GM18870 (cell line): Measurements from ENCODE around the gene GON7.
"Not testable (repeated sequence)": the region's sequence is repeated elsewhere in the genome, so short reads cannot be mapped to it uniquely, and the experiment has no call there.

Source experiments
- ATAC-seq: cut with Tn5 transposase; IDR thresholded peaks from one replicate; pipeline ENCODE4 v1.9.1; 2021; ENCODE audit warnings: moderate library complexity; ENCODE audit not compliant: unreplicated experiment

The GON7 gene, protein sequence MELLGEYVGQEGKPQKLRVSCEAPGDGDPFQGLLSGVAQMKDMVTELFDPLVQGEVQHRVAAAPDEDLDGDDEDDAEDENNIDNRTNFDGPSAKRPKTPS

DNA sequence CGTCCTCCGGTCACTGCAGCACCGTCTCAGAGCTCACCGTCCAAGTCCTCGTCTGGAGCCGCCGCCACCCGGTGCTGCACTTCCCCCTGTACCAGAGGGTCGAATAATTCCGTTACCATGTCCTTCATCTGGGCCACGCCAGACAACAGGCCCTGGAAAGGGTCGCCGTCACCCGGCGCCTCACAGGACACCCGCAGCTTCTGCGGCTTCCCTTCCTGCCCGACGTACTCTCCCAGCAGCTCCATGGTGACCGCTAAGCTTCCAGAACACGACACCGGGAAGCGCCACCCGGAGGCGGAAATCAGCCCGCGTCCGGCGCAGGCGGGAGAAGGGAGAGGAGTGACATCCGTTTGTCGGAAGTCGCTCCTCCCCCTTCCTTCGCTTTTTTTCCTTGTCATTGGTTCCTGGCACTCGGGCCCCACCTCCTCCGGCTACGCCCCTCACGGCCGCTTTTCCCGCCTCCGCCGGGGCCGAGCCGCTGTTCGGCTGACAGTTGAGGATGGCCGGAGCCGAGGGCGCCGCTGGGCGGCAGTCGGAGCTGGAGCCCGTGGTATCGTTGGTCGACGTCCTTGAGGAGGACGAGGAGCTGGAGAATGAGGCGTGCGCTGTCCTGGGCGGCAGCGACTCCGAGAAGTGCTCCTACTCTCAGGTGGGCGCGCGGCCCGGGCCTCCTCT is at the start of gene GON7, which contains the start of gene UBR7:
Gene GON7, minus strand, starts transcription at position 273 of the 675 bp plus-strand sequence. Its CDS starts 28 bp downstream, at position 245.
Gene UBR7, plus strand, starts transcription at position 464 of the 675 bp plus-strand sequence. Its CDS starts 36 bp downstream, at position 500.
- ATAC-seq, result peak; percentile 85

DNA sequence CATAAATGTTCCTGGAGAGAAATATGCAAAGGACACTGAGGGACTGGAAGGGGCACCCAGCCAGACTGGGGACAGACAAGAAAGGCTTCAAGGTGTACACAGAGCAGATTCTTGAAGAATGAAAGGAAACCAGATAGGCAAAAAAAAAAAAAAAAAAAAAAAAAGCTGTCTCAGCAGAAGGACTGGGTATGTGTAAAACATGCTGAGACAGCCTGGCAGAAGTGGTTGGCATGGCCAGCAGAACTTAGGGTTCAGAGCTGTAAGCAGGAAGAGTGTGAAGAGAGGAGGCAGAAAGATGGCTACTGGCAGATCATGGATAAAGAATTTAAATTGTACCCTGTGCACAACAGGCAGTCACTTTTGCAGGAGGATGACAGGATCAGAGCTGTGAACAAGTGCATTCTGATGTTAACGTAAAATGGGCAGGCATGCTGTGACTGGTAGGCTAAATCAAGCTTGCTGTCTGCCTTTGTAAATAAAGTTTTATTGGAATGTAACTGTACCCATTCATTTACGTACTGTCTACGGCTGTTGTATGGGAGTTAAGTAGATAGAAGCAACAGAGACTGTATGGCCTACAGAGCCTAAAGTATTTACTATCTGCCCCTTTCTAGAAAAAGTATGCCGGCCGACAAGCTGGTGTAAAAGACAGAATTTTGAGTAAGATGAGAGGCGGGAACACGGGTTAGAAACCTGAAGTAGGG is 42.4 kb upstream of the GON7 start:
- ATAC-seq, result no peak

DNA sequence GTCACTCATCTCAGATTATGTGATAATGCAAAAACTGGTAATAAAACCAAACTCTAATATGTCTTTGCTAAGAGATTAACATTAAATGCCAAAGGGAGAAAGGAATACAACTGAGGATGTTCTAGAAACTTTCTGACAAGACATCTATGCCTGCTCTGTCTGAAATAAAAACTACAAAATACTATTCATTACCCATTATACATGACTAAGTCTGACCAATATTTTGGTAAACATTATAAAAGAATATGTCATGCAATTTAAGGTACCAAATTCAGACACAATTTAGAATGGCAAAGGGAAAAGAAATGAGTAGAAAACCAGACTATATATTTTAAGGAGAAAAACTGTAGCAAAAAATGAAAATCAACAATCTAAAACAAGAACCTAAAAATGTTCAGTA is 39.7 kb upstream of the GON7 start:
- no peak for ATAC-seq

DNA sequence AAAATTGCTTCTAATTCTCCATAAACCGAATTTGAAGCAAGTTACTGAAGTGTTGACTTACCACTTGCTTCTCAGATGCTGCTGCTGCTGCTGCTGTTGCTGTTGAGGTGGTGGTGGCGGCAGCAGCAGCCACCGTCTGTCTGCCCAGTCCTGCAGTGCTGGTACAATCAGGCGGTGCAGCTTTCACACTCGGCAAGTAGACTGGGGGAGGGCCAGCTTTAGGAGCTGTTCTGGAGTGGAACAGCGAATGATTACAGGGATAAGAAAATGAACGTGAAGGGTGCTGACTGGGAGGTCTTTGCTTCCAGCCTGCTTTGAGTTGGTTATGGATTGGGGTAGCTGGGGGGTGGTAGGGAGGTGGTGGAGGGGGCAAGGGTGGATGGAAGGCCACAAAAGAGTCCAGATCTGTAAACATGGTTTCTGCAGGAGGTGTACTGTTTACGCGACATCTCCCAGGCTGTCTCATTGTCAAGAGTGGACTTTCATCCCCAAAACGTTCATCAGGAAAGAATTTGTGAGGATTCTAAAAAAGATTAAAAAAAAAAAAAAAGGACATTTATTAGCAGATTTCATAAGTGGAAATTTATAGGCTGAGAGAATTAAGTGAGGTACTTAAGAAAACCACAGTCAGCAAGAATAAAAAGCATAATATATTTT is 39.0 kb upstream of the GON7 start:
- no peak for ATAC-seq

DNA sequence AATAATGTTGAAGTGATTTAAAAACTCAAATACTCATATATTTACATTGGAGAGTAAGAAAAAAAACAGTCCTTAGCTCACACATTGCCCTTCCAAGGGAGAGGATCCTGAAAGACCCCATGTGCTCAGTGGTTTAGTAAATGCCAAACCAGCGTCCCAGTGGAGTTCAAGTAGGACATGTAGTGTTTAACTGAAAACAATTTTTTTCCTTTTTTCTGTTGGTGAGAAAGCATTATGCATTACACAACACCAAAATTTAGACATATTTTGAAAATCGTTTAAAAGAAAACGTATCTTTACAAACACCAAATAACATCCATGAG is 33.8 kb upstream of the GON7 start:
- ATAC-seq, result no peak

DNA sequence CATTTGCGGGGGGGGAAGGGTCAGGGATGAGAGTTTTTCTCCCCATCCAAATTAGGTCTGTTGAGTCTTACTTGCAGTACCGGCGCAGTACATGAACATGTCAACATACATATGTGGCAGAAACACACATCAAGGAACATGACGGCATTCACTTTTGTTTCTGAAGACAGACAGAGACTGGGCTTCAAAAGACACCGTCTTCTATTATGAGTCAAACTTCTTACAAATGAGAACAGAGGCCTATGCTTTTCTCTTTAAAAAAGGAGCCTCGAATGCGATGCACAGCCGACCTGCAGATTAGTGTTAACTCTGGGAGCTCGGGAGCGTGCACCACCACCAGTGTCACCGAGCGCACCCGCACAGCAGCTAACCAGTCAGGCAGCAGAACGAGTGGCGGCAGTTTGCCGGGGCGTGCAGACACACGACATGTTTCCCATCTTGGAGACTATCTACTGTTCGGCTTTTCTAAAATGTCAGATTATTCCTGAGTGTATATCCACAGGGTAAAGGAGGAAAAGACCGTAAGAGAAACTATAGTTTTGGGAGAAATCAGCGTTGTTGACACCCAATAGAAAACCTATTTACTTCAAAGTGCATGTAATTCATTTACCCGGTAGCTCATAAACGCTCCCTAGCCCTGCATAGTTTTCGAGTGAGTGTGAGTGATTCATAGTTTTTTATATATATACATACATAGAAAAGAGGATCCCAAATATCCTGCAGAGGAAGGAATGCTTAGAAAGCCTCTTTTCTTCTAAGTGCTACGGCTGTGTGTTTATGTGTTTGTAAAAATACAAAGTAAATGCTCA is 33.2 kb upstream of the GON7 start:
- no peak for ATAC-seq

DNA sequence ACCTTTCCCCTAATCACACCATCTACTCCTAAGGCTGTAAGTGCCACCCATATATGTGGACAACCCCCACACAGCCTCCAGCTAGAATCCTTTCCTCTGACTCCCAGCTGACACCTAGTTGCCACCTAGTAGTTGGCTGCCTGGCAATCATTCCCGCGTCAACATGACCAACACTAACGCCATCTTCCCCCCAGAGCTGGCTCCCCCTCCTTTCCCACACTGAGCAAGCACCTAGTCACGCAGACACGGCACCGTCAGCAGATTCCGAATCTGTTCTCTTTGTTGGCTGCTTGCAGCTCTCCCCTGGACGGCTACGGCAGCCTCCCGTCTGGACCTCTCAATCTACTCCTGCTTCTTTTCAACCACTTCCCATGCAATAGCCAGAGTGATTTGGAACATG is 27.9 kb upstream of the GON7 start:
- no peak for ATAC-seq

DNA sequence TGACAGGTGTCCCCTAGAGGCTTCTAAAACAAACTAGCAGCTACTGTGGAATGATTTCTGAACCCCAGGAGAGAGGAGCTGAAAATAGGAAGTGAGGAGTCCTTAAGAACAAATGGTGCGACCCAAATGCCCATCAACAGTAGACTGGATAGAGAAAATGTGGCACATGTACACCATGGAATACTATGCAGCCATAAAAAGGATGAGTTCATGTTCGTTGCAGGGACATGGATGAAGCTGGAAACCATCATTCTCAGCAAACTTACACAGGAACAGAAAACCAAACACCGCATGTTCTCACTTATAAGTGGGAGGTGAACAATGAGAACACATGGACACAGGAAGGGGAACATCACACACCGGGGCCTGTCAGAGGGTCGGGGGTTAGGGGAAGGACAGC is 26.2 kb upstream of the GON7 start:
- ATAC-seq, result not testable (repeated sequence)

DNA sequence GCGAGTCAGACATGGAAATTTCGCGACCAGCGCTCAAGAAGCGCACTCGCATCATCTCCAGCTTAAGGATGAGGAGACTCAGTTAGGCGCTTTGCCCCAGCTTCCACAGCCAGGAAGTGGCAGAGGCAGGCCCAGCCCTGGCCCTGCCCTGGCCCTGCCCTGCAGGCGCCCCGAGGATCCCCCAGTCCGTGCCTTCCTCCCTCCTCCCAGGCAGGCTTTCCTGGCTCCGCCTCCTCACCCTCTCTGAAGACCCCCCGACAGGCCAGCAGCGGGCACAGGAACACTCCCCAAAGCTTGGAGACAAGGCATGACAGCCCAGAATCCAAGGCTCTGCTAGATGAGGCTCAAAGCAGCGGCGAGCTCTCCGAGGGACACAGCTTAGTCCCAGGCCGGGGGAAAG is 25.3 kb upstream of the GON7 start:
- no peak for ATAC-seq

DNA sequence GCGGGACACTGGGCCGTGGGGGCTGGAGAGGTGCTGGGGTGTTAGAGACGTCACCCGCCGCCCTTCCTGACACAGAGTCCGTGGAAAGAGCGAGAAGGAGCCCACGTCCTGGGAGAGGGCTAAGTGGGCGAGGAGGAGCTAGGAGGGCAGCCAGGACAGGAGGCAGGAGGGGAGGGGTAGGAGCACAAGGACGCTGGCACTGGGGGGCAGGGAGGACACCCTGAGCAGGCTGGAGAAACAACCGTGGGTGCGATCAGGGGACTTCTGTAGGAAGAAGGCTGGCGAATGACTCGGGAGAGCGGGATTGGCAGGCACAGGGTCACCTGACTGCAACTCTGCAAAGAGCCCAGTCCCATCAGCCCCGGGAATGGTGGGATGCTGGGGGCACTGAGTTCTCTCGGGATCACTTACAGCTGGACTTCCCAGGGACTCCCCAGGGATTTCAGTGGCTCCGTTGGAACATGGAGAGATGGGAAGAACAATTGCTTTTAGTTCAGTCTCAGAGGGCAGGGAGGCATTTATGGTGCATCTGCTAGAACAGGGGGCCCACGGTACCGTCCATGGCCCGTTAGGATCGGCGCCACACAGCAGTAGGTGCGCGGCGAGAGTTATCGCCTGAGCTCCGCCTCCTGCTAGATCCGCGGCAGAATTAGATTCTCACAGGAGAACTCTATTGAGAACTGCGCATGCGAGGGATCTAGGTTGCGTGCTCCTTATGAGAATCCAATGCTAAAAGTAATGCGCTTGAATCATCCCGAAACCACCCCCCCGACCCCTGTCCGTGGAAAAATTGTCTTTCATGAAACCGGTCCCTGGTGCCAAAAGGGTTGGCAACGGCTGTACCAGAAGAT is 24.5 kb upstream of the GON7 start:
- ATAC-seq, result no peak

DNA sequence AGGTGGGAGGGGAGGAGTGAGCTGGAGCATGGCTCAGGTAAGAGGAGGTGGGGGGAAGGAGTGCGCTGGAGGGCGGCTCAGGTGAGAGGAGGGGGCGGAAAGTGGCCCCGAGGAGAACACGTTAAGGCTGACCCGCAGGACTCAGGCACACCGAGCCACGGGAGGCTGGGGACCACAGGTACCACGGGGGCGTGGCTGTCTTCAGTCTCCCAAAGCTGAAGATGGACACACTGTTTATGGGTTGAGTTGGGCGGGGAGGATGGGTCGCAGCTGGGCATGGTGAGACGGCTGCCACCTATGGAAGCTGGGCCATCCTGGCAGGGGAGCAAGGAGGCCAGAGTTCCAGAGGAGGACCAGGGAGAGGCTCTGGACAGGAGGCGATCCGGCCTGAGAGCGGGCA is 23.7 kb upstream of the GON7 start:
- no peak for ATAC-seq

DNA sequence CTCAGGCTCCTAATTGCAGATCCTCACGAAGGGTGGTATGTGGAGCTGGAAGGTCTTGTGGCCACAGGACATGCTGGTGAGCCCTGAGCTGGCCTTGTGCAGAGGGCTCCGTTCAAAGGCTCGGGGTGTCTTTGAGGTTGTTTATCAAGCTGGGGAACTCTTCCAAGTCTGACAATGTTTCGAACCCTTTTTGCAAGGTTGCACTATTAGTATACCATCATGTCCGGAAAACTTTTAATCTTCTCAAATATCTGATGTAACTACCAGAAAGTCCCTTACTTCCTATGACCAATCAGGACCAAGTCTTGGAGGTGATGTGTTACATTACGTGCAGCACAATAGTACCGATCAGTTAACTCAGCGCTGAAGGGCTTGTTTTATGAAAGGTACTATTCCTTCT is 21.7 kb upstream of the GON7 start:
- no peak for ATAC-seq

DNA sequence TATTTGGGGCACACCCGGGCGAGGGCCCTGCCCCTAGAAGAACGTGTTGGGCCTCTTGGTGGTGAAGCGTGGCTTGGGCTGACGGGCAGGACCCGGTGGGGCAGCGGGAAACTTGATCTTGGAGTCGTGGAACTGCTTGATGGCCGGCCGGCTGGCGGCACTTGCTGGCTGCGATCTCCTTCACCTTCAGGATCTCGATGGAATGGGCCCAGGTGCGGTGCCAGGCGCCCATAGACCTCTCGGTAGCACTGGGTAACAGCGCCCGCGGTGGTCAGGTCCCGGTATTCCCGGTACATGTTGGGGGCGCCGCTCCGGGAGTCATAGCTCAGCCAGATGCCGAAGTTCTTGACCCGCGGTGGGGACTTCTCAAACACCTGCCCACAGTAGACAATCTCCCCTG is 16.7 kb upstream of the GON7 start:
- no peak for ATAC-seq

DNA sequence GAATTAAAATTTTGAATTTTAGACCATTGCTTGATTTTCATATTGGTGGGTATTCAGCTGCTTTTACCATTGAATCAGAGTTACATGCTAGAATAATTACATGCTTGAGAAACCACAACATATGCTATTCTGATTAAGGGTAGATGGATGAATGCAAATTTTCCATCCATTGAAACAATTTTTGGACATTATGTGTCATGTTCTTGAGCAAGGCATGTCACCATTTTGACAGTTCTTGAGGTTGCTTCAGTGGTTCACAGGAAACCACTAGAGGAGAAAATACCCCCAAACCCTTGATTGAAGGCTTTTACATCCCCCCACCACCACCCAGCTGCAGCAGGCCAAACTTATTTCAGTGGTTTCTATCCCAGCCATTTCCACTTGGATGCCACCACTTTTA is 13.6 kb upstream of the GON7 start:
- no peak for ATAC-seq

DNA sequence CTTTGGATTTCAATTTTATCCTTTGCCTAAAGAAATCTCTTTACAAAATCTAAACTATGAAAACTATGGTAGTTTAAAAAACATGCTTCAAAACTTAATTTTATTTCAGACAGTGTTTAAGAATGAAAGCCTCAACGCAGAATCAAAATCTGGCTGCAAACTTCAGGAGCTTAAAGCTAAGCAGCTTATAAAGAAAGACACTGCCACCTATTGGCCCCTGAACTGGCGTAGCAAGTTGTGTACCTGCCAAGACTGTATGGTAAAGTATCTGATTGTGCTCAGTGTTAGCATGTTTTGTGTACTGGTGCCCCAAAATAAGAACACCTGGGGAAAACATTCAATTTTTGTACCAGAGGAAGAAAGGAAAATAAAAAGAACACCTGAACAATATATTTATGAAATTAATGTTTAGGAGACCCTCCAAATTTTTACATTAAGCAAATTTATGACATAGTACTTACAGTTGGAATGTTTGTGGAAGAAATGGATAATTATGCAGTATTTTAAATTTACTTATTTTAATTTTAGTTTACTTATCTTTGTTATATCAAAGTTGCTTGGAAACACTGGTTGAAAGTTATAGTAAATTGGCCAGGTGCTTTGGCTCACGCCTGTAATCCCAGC is 12.3 kb upstream of the GON7 start:
- ATAC-seq, result no peak

DNA sequence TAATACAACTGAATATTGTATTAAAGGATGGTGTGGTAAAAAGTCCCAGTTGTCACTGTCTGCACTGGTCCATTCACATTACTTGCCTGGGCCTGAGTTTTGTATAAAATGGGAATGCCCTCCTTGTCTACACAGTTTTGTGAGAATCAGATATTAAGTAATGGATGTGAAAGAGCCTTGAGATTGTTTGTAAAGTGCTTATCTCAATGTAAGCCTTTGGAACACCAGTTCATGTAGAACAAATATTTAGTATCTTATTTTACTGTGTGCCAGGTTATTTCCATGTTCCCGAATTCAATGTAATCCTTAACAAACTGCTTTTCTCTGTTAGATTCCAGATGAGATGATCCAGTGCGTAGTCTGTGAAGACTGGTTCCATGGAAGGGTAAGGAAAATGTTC is 7.7 kb upstream of the GON7 start:
- ATAC-seq, result no peak

DNA sequence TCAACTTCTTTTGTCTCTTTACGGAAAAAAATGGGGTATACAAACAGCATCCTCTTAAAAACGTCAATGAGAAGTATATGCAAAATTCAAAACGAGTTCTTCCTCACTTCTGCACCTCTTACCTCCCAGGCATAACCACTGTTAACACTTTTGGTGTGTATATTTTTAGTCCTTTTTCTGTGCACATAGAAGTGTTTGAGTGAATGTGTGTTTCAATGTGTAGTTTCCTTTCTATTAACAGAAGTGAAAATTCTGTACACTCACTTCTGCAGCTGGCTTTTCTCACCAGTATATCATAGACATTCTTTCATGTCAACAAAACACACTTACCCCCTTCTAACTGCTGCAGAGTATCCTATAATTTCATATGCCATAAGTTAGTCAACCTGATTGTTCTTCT is 5.6 kb upstream of the GON7 start:
- peak; percentile 71 for ATAC-seq

DNA sequence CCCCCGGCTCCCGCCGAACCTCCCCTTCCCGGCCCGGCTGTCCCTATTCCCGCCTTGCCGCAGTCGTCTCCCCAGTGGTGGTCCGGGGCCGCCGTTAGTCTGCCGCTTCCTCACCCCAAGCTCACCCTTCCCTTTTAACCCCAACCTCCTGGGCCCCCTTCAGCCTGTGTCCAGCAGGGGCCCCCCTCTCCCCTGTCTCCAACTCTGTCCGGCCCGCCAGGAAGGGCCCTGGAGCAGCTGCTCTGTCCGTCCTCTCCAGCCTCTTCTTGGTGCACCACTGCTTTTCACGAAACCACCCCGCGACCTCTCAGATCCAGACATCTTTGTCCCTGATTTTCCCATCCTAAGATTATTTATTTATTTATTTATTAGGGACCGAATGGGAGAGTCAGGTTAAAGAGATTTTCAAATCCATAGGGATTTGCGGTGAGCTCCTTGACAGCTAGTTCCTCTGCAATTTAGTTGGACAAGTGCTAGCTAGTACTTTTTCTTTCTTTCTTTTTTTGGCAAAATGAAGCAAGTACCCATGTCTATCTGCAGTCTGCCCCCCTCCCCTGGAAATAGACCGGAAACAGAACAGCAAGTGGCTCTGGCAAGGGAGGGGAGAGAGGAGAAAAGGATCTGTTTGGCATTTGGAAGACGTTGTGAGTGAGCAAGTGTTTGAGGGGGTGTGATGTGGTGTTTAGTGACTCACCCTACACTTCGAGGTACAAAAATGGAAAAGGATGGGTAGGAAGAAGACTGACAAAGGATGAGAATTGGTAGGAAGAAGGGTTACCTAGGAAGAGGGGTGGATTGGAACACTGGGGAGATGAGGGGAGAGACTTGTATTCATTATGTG is 823 bp upstream of the GON7 start:
- peak; percentile 26 for ATAC-seq

DNA sequence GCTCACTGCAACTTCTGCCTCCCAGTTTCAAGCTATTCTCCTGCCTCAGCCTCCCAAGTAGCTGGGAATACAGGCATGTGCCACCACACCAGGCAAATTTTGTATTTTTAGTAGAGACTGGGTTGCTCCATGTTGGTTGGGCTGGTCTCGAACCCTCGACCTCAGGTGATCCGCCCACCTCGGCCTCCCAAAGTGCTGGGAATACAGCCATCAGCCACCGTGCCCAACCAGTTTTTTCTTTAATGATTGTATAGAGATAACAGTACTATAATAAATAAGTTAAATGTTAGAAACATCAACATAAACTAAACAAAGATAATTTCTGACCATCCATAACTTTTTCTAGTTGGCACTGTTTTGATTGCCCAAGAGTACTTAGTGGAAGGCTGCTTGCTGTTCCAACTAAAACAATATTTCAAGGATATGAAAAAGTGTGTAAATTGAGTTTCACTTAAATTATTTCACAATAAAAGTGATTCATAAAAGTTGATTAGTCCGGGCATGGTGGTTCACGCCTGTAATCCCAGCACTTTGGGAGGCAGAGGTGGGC is 5.6 kb downstream of the GON7 start:
- ATAC-seq, result no peak
